EL (cell line): ENCODE results near the gene PIK3R2.
A peak's percentile ranks its signal among the peaks of the same experiment; 100 is the strongest.
"Not testable (repeated sequence)": the region's sequence is repeated elsewhere in the genome, so short reads cannot be mapped to it uniquely, and the experiment has no call there.

Experiments
- DNase-seq: peaks from one replicate; pipeline ENCODE4 v3.0.0-alpha.2; 2016

Gene PIK3R2

DNA sequence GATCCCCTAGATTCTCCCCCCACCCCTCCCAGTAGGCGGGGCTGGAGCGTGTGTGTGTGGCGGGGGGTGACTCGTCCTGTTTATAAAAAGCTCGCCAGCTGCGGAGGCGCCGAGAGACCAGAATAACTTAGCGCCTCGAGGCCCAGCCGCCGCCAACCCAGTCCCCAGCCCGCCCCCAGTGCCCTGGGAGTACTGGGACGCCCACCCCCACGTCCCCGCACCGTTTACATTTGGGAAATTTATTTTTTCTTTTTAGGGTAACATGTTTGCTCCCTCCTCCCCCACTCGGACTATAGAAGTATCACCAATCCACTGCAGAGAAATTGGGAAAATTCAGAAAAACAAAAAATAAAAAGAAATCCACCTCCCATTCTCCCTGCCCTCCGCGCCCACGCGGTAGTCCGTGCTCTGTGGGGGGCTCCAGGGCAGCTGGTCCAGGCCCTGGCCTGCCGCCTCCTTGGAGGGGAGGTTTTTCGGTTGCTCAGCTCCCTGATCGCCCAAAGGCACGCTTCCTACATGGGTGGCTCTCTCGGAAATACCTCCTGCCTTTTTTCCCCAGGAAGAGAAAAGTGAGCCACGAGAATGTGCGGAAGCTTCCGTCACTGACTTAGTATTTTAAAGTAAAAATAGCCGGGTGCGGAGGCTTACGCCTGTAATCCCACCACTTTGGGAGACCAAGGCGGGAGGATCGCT, 52.4 kb downstream of the PIK3R2 start:
- peak; percentile 75 for DNase-seq

- no peak for DNase-seq
Measured at GRCh38 chr19:18206018-18206417, 53.1 kb downstream of the PIK3R2 start.

GRCh38 chr19:18208098-18208951, 55.4 kb downstream of the PIK3R2 start:
- DNase-seq = peak; percentile 83

GRCh38 chr19:18209912-18210311, 56.9 kb downstream of the PIK3R2 start:
- DNase-seq = not testable (repeated sequence)

- DNase-seq = no peak
Measured at GRCh38 chr19:18211683-18212082, 58.7 kb downstream of the PIK3R2 start.

DNA sequence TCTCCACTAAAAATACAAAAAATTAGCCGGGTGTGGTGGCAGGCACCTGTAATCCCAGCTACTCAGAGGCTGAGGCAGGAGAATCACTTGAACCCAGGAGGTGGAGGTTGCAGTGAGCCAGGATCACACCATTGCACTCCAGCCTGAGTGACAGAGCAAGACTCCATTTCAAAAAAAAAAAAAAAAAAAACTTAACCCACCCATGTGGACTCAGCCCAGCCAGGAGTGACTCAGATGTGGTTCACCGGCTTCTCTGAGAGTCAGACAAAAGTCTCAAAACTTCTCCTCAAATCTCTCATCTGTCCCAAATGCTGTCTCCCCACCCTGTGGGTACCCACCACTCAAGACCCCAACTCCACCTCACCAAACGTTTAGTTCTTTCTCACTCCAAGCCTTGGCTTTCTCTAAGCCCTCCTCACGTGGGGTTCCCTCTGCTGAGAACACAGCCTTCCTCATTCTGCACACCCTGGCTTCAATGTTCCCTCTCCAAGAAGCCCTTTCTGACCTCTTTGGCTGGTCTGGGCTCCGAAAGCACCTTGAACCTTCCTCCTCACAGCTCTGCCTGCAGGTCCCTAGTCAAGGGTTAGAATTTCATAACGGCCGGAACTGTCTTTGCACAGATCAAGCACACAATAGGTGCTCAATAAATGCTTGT, 61.9 kb downstream of the PIK3R2 start:
- peak; percentile 58 for DNase-seq

- no peak for DNase-seq
Measured at GRCh38 chr19:18216789-18217188, 63.8 kb downstream of the PIK3R2 start.

GRCh38 chr19:18218159-18218558, 65.2 kb downstream of the PIK3R2 start:
- no peak for DNase-seq

DNA sequence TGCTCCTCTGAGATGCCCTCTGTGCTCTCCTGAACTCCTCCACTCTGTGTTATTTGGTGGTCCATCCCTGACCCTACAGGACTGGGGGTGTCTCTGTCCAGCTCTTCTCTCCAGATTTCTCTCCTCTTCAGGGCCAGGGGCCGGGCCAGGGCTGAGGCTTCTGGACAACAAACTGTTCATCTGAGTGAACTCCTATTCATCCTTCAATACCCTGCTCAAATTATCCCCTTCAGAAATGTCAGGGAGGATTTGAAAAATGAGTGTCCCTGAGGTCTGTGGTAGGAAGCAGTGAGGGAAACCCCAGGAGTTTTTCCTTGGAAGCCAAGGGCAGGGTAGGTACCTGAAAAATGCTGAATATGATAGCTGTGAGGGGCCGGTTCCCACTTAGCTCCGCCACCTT, 65.6 kb downstream of the PIK3R2 start:
- no peak for DNase-seq
